Adrenal gland (tissue), 12 donors: Measurements from ENCODE around the gene ZBTB24. TPM values are rescaled to one million over a fixed set of nuclear protein-coding genes. Genes with fewer than 3 reads are reported as not detected.

Source experiments
- DNase-seq, 7 donors: peaks; one replicate each; pipeline ENCODE4 v3.0.0-alpha.2; 2019 to 2020
- H3K27ac ChIP-seq, 5 donors: fragments of 200-600 bp; sonication (generic) in 4 of 5; 1 replicate in 3 of 5; 2 replicates in 2 of 5; pipeline versions ENCODE4 v1.5.1 to v1.8.0; 2016 to 2020; ENCODE audit warnings: mild to moderate bottlenecking in 1 of 5
- H3K27me3 ChIP-seq: fragments of 200-600 bp; 2 replicates; pipeline ENCODE4 v1.8.0; 2021
- H3K36me3 ChIP-seq, 2 donors: fragments of 200-600 bp; replicated peaks in 1 of 2; 1 replicate in 1 of 2; 2 replicates in 1 of 2; pipeline versions ENCODE4 v1.5.1 to v1.8.0; 2018 to 2022
- H3K4me1 ChIP-seq, 2 donors: fragments of 200-600 bp; replicated peaks in 1 of 2; 1 replicate in 1 of 2; 2 replicates in 1 of 2; pipeline versions ENCODE4 v1.5.1 to v1.8.0; 2018 to 2021
- H3K4me3 ChIP-seq, 4 donors: fragments of 200-600 bp; sonication (generic) in 3 of 4; one replicate each; pipeline ENCODE4 v1.5.1; 2016 to 2018
- H3K9me3 ChIP-seq, 3 donors: fragments of 200-600 bp; sonication (generic) in 1 of 3; replicated peaks in 1 of 3; 1 replicate in 2 of 3; 2 replicates in 1 of 3; pipeline versions ENCODE4 v1.5.1 to v1.8.0; 2016 to 2021
- CTCF ChIP-seq, 6 experiments: fragments of 450-650 bp in 4 of 6; fragments of 200-600 bp in 2 of 6; sonication (generic) in 1 of 6; IDR thresholded peaks; 1 replicate in 5 of 6; 2 replicates in 1 of 6; pipeline versions ENCODE4 v1.5.1 to v1.8.0; 2016 to 2021; ENCODE audit warnings: antibody characterized with exemption in 6 of 6, mild to moderate bottlenecking in 2 of 6, moderate library complexity in 1 of 6
- POLR2A ChIP-seq, 2 donors: fragments of 450-650 bp; IDR thresholded peaks; one replicate each; pipeline ENCODE4 v1.6.1; 2017; ENCODE audit warnings: antibody characterized with exemption in 2 of 2, mild to moderate bottlenecking in 2 of 2, moderate library complexity in 1 of 2
- WGBS, 4 donors: extraction: QIAGEN DNeasy Blood & Tissue Kit in 2 of 4; methylation state at CpG; one replicate each; pipeline versions ENCODE4 v1.1.5 to v1.1.7; 2013 to 2017; 5-methylcytosine and 5-hydroxymethylcytosine counted together
- intact Hi-C, 2 donors: fragments of 100-400 bp; cut with DNase I; formaldehyde crosslinking; loops; one replicate each; pipeline versions ENCODE4 v1.14.1 to v1.15.0; 2022 to 2023
- polyA plus RNA-seq, 3 donors: library from polyadenylated mRNA; stranded (reverse); fragments of 200-250 nt in 2 of 3; fragments of 350-450 nt in 1 of 3; fragmentation: Illumina TruSeq in 1 of 3; extraction: RNeasy Lipid Tissue Mini Kit (QIAGEN cat#74804) in 1 of 3; gene quantifications; one replicate each; pipeline ENCODE4 v1.2.3, GENCODE V29; 2013 to 2014
- total RNA-seq, 9 donors: library from RNA; depleted of rRNA in 4 of 9; stranded (reverse); fragments of >200 nt in 4 of 9; fragments of 120-200 nt in 1 of 9; fragmentation: NEBNext Ultra II Directional in 1 of 9; extraction: Animal tissue kit (Norgen Biotek cat#: 25700) in 1 of 9; gene quantifications; one replicate each; pipeline versions ENCODE4 v1.1.0 to v1.2.4, GENCODE V29; 2013 to 2023
- donor health status: healthy with polysubstance abuse.
- donor health status: Bipolar disorder and iron deficiency.
- donor health status: DM: yes; HTN: yes; CAD: no.
- donor health status: DM: no; HTN: no; CAD: no.
- donor health status: DM: no; HTN: no; CAD: no.
- donor health status: DM: yes; HTN: yes; CAD: no.

Gene ZBTB24
- total and polyA plus RNA-seq, 12 donors, result 2.2 to 14.4 (median 6.2) TPM

GRCh38 chr6:109477184-109477583 lies 5.8 kb downstream of the ZBTB24 start:
- no peak for TF ChIP-seq CTCF (IDR thresholded peaks at IDR 0.05)
- TF ChIP-seq POLR2A (IDR thresholded peaks at IDR 0.05), result no peak
- no peak for DNase-seq
- no peak overlapping the region for H3K27ac ChIP-seq
- peaks cover 8 to 47% of the 10 kb centered on the region in 2 donors for H3K4me1 ChIP-seq
- 92 to 99% (median 97%) methylated on average over 2 of the region's 2 CpGs for WGBS, 4 donors
- intact Hi-C loops, result no loop called here
- H3K9me3 ChIP-seq, result no peaks in the 10 kb centered on the region
- peaks cover 0 to 43% of the 10 kb centered on the region in 2 donors for H3K36me3 ChIP-seq
- H3K27me3 ChIP-seq, result no peaks in the 10 kb centered on the region
- no peak overlapping the region for H3K4me3 ChIP-seq

GRCh38 chr6:109475625-109476024 lies 7.4 kb downstream of the ZBTB24 start:
- H3K9me3 ChIP-seq, result no peaks in the 10 kb centered on the region
- H3K27me3 ChIP-seq, result no peaks in the 10 kb centered on the region
- WGBS, 4 donors, result 69 to 84% (median 74%) methylated on average over 2 of the region's 2 CpGs
- DNase-seq, result no peak
- peaks cover 0 to 51% of the 10 kb centered on the region in 2 donors for H3K36me3 ChIP-seq
- peaks cover 6 to 31% of the 10 kb centered on the region in 2 donors for H3K4me1 ChIP-seq
- intact Hi-C loops, result no loop called here
- TF ChIP-seq POLR2A (IDR thresholded peaks at IDR 0.05), result no peak
- no peak for TF ChIP-seq CTCF (IDR thresholded peaks at IDR 0.05)
- no peak overlapping the region for H3K4me3 ChIP-seq
- no peak overlapping the region for H3K27ac ChIP-seq

GRCh38 chr6:109474995-109475394 lies 8.0 kb downstream of the ZBTB24 start:
- H3K4me3 ChIP-seq, result no peak overlapping the region
- H3K9me3 ChIP-seq, result no peaks in the 10 kb centered on the region
- H3K4me1 ChIP-seq, result peaks cover 6 to 25% of the 10 kb centered on the region in 2 donors
- intact Hi-C loops, result no loop called here
- H3K36me3 ChIP-seq, result peaks cover 0 to 56% of the 10 kb centered on the region in 2 donors
- H3K27ac ChIP-seq, result no peak overlapping the region
- no peak for TF ChIP-seq CTCF (IDR thresholded peaks at IDR 0.05)
- TF ChIP-seq POLR2A (IDR thresholded peaks at IDR 0.05), result no peak
- 81 to 88% (median 83%) methylated on average over 4 of the region's 4 CpGs for WGBS, 4 donors
- H3K27me3 ChIP-seq, result no peaks in the 10 kb centered on the region
- DNase-seq, result no peak

- H3K4me3 ChIP-seq, result no peak overlapping the region
- no peak for TF ChIP-seq POLR2A (IDR thresholded peaks at IDR 0.05)
- intact Hi-C loops, result no loop called here
Measured at GRCh38 chr6:109473120-109473519, 9.9 kb downstream of the ZBTB24 start.

More at GRCh38 chr6:109473120-109473519, 9.9 kb downstream of the ZBTB24 start:
- H3K4me1 ChIP-seq, result peaks cover 0 to 9% of the 10 kb centered on the region in 2 donors
- no peaks in the 10 kb centered on the region for H3K9me3 ChIP-seq
- 93 to 96% (median 94%) methylated on average over 3 of the region's 3 CpGs for WGBS, 4 donors
- no peak overlapping the region for H3K27ac ChIP-seq
- no peak for DNase-seq
- H3K36me3 ChIP-seq, result peaks cover 0 to 61% of the 10 kb centered on the region in 2 donors
- H3K27me3 ChIP-seq, result no peaks in the 10 kb centered on the region
